ENCODE measurements around the gene KITLG. TPM values are rescaled to one million over a fixed set of nuclear protein-coding genes. Genes with fewer than 3 reads are reported as not detected.

KITLG gene
- total and polyA plus RNA-seq, 12 donors = 3.6 to 20.5 (median 8.6) TPM

DNA sequence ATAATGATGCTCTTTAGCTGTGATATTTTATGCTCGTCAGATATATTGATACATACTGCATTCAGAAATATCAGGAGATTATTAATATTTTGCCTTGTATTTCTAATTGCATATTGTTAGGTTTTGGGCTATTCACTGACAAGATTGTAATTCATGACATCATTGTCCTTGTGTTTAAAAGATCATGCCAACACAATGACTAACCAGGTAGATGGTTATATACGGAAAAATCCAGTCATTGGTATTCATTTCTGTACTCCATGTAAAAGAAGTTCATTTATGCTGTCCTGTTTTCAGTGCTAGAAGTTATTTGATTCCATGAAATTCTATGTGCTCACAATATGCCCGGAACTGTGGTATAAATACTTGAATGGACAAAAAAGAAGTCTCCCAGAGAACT is 107.5 kb downstream of the KITLG start:
- H3K9me3 ChIP-seq = peaks cover 0 to 15% (median 5%) of the 10 kb centered on the region in 11 donors
- no peaks in the 10 kb centered on the region for H3K36me3 ChIP-seq
- H3K4me3 ChIP-seq = no peak overlapping the region
- no peak overlapping the region for H3K27ac ChIP-seq
- ATAC-seq = no peak
- H3K27me3 ChIP-seq = no peaks in the 10 kb centered on the region
- TF ChIP-seq, protein P1, sequence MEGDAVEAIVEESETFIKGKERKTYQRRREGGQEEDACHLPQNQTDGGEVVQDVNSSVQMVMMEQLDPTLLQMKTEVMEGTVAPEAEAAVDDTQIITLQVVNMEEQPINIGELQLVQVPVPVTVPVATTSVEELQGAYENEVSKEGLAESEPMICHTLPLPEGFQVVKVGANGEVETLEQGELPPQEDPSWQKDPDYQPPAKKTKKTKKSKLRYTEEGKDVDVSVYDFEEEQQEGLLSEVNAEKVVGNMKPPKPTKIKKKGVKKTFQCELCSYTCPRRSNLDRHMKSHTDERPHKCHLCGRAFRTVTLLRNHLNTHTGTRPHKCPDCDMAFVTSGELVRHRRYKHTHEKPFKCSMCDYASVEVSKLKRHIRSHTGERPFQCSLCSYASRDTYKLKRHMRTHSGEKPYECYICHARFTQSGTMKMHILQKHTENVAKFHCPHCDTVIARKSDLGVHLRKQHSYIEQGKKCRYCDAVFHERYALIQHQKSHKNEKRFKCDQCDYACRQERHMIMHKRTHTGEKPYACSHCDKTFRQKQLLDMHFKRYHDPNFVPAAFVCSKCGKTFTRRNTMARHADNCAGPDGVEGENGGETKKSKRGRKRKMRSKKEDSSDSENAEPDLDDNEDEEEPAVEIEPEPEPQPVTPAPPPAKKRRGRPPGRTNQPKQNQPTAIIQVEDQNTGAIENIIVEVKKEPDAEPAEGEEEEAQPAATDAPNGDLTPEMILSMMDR (IDR thresholded peaks at IDR 0.05) = no peak
- WGBS, 2 donors = 85 to 90% methylated on average over 3 of the region's 3 CpGs
- intact Hi-C loops (cut with DNase I) = no loop called here
- no peak for DNase-seq
- H3K4me1 ChIP-seq = peaks cover 0 to 17% (median 0%) of the 10 kb centered on the region in 9 donors

- intact Hi-C loops (cut with DNase I) = no loop called here
- no peaks in the 10 kb centered on the region for H3K36me3 ChIP-seq
- TF ChIP-seq, protein P1 (IDR thresholded peaks at IDR 0.05) = no peak
- H3K27ac ChIP-seq = no peak overlapping the region
- no peak overlapping the region for H3K4me3 ChIP-seq
- H3K4me1 ChIP-seq = peaks cover 0 to 17% (median 0%) of the 10 kb centered on the region in 9 donors
- DNase-seq (no peak), ATAC-seq (no peak)
- 94 to 95% methylated on average over 2 of the region's 2 CpGs for WGBS, 2 donors
- H3K9me3 ChIP-seq = peaks cover 0 to 11% (median 5%) of the 10 kb centered on the region in 11 donors
- H3K27me3 ChIP-seq = no peaks in the 10 kb centered on the region
These were observed 108.0 kb downstream of the KITLG start for GRCh38 chr12:88472248-88472647.

DNA sequence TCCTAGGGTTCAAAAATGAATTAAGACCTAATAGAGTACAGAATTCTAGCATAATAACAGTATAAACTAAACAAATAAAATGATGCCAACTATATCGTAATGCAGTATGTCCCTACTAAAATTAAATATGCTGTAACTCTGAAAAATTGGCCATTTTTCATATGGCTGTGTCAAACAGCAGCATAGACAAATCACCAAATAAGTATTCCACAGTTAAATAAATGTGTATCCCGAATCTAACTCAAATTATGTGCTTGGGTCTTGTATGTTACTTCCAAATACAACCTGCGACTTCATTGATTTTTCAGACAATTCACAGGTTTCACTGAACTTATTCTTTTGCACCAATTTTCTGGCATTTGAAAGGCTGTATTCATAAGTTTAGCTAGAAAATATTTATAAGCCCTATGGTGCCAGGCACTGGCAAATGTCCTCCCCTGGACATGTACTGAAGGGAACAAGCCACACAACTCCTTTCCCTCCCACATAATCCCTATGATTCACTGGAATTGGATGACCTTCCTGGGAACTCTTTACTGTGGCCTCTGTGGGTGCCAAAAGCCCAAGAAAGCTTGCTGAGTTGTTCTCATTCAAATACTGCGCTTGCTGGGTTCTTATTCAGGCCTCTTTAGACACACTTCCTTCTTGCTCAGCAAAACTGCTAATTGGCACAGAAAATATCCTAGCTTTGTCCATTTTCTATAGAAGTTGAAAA is 108.8 kb downstream of the KITLG start:
- peaks cover 0 to 11% (median 0%) of the 10 kb centered on the region in 11 donors for H3K9me3 ChIP-seq
- ATAC-seq = peak in 2 of 8 donors; percentile 38 to 87
- H3K4me1 ChIP-seq = peaks cover 0 to 17% (median 0%) of the 10 kb centered on the region in 9 donors
- peak in 1 of 2 donors; percentile 11 for DNase-seq
- no peaks in the 10 kb centered on the region for H3K27me3 ChIP-seq
- no peak overlapping the region for H3K4me3 ChIP-seq
- TF ChIP-seq, protein P1 (IDR thresholded peaks at IDR 0.05) = no peak
- WGBS, 2 donors = 83 to 86% methylated on average over 4 of the region's 4 CpGs
- no peaks in the 10 kb centered on the region for H3K36me3 ChIP-seq
- no peak overlapping the region for H3K27ac ChIP-seq
- intact Hi-C loops (cut with DNase I) = no loop called here

DNA sequence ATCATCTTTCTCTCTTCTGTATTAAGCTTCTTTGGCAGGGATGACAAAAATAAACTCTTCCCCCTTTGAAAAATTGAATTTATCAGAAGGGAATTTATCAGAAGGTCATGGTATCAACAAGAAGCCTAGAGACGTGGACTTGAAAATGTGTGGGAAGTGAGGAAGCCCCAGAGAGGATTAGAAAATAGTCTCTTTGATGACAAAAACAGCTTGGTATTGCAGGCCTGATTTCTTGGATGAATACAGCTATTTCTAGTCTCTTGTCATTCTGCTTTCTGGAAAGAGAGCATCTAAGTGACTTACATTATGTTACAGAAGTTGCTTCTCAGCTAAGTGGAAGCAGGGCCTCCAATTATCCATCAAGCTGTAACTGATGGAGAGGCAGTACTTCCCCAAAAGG is 111.1 kb downstream of the KITLG start:
- TF ChIP-seq, protein P1 (IDR thresholded peaks at IDR 0.05) = no peak
- Histone ChIP-seq H3K27ac (peak overlapping the region in 2 of 10 donors; percentile 26 to 46), H3K4me3 (no peak overlapping the region), H3K36me3 (no peaks in the 10 kb centered on the region), H3K9me3 (peaks cover 0 to 23% (median 0%) of the 10 kb centered on the region in 11 donors), H3K27me3 (no peaks in the 10 kb centered on the region), H3K4me1 (peaks cover 0 to 17% (median 0%) of the 10 kb centered on the region in 9 donors)
- intact Hi-C loops (cut with DNase I) = no loop called here
- WGBS, 2 donors = 47 to 53% methylated on average over 1 of the region's 1 CpG
- DNase-seq (no peak), ATAC-seq (peak in 5 of 8 donors; percentile 35 to 77 (median 66))

Measured in heart right ventricle (tissue), 16 donors.